Measurements from ENCODE around the gene NHLRC1. TPM values are rescaled to one million over a fixed set of nuclear protein-coding genes. Genes with fewer than 3 reads are reported as not detected.
"Not testable (repeated sequence)": the region's sequence is repeated elsewhere in the genome, so short reads cannot be mapped to it uniquely, and the experiment has no call there.

Gene NHLRC1
- total RNA-seq, 1 donor from 2014 or later: 0.32 TPM

DNA sequence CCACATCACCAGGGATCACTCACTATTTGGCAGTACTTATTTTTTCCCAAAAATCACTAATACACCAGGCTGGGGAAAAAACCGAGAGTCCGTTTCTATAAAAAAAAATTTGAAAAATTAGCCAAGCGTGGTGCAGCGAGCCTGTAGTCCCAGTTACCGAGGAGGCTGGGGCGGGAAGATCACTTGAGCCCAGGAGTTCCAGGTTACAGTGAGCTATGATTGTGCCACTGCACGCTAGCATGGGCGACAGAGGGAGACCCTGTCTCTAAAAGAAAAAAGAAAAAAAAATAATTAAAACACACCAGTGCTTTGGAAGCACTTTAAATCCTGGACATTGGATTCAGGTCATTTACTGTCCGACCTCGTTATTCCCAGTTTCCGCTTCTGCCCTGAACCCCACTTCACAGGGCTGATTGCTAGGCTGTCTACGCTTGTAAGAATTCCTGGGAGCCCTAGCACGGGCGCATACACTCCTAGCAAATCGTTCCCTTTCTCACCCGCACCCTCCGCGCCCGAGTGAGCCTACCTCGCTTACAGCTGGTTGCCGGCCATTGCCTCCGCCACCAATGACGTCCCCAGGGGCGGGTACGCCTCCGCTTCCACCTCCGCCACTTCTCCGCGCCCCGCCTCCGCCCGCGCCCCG lies 32.2 kb upstream of the NHLRC1 start, which contains the start of gene TPMT:
Gene TPMT (minus strand): TSS at position 571 of the 643 bp plus-strand sequence. CDS start 5,950 bp downstream, outside the sequence.
- Histone ChIP-seq H3K4me3 (peak within 1 kb of the TSS; percentile 89 to 94), H3K36me3 (no peaks in the 10 kb centered on the region), H3K27me3 (no peaks in the 10 kb centered on the region), H3K4me1 (peaks cover 4 to 12% of the 10 kb centered on the region in 2 donors), H3K9me3 (no peaks in the 10 kb centered on the region), H3K27ac (peak within 1 kb of the TSS; percentile 75 to 88)
- intact Hi-C loops (cut with DNase I): loop anchor here (1.0 kb wide), 2 partner anchors 110 to 448 kb away; partner anchors contain the start of genes DEK and NUP153
- no peak for DNase-seq (ENCODE audit: low spot score in 2 of 2)
- no peak for TF ChIP-seq CTCF (IDR thresholded peaks at IDR 0.05)

- no peaks in the 10 kb centered on the region for H3K9me3 ChIP-seq
- DNase-seq (ENCODE audit: low spot score in 2 of 2): no peak
- H3K36me3 ChIP-seq: peaks cover 0 to 4% of the 10 kb centered on the region in 2 donors
- no peak for TF ChIP-seq CTCF (IDR thresholded peaks at IDR 0.05)
- intact Hi-C loops (cut with DNase I): no loop called here
- peaks cover 4 to 12% of the 10 kb centered on the region in 2 donors for H3K4me1 ChIP-seq
- H3K27me3 ChIP-seq: no peaks in the 10 kb centered on the region
- H3K27ac ChIP-seq: peak overlapping the region in 1 of 2 donors; percentile 24
- no peak overlapping the region for H3K4me3 ChIP-seq
These were observed 30.8 kb upstream of the NHLRC1 start for GRCh38 chr6:18153311-18153703.

- intact Hi-C loops (cut with DNase I): no loop called here
- TF ChIP-seq CTCF (IDR thresholded peaks at IDR 0.05): no peak
These were observed 29.3 kb upstream of the NHLRC1 start for GRCh38 chr6:18151801-18152200.

DNA sequence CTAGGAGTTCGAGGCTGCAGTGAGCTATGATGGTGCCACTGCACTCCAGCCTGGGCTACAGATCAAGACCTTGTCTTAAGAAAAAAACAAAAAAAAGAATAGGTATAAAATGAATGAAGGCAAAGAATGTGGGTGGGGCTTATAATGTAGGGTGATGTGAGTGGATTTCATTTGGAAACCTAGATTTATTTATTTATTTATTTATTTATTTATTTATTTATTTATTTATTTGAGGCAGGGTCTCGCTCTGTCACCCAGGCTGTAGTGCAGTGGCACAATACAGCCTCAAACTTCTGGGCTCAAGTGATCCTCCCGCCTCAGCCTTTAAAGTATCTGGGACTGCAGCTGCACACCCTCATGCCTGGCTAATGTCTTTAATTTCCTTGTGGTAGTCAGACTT lies 28.9 kb upstream of the NHLRC1 start:
- intact Hi-C loops (cut with DNase I); H3K27ac ChIP-seq; H3K4me3 ChIP-seq; H3K9me3 ChIP-seq; DNase-seq (ENCODE audit: low spot score in 2 of 2); H3K27me3 ChIP-seq: not testable (repeated sequence)
- H3K36me3 ChIP-seq: peaks cover 0 to 16% of the 10 kb centered on the region in 2 donors
- H3K4me1 ChIP-seq: peaks cover 4 to 12% of the 10 kb centered on the region in 2 donors

More at GRCh38 chr6:18151801-18152200, 29.3 kb upstream of the NHLRC1 start:
- no peak overlapping the region for H3K27ac ChIP-seq
- H3K4me3 ChIP-seq: no peak overlapping the region
- H3K36me3 ChIP-seq: peaks cover 0 to 12% of the 10 kb centered on the region in 2 donors
- peaks cover 4 to 12% of the 10 kb centered on the region in 2 donors for H3K4me1 ChIP-seq
- no peaks in the 10 kb centered on the region for H3K9me3 ChIP-seq
- DNase-seq (ENCODE audit: low spot score in 2 of 2): no peak
- H3K27me3 ChIP-seq: no peaks in the 10 kb centered on the region

GRCh38 chr6:18148304-18149025 lies 26.0 kb upstream of the NHLRC1 start:
- no peaks in the 10 kb centered on the region for H3K4me1 ChIP-seq
- no peak for TF ChIP-seq CTCF (IDR thresholded peaks at IDR 0.05)
- no peak overlapping the region for H3K27ac ChIP-seq
- no peak for DNase-seq (ENCODE audit: low spot score in 2 of 2)
- no peak overlapping the region for H3K4me3 ChIP-seq
- no peaks in the 10 kb centered on the region for H3K9me3 ChIP-seq
- peaks cover 0 to 28% of the 10 kb centered on the region in 2 donors for H3K36me3 ChIP-seq
- no peaks in the 10 kb centered on the region for H3K27me3 ChIP-seq
- intact Hi-C loops (cut with DNase I): no loop called here

DNA sequence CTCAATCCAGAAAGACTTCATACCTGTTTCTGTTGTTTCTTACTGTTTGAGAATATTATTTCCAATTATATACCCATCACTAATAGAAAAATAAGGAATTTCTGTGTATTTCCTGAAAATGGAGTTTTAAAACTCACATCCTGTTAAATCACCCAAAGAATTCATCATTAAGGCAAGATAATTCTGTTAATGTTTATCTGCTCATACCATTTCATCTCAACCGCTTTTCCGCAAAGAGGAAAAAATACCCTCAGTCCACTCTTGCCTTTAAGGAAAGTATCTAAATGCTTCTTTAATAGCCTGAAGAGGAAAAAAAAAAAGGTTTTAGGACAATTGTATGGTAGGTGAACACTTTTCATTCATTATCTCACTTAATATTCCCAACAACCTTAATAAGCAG lies 25.1 kb upstream of the NHLRC1 start:
- intact Hi-C loops (cut with DNase I): no loop called here
- H3K27ac ChIP-seq: no peak overlapping the region
- H3K9me3 ChIP-seq: no peaks in the 10 kb centered on the region
- H3K27me3 ChIP-seq: no peaks in the 10 kb centered on the region
- H3K36me3 ChIP-seq: peaks cover 0 to 36% of the 10 kb centered on the region in 2 donors
- H3K4me1 ChIP-seq: no peaks in the 10 kb centered on the region
- no peak overlapping the region for H3K4me3 ChIP-seq
- DNase-seq (ENCODE audit: low spot score in 2 of 2): no peak
- TF ChIP-seq CTCF (IDR thresholded peaks at IDR 0.05): no peak

Data from ascending aorta (tissue), 2 donors.